Mesodermal cell (in vitro differentiated cells): ENCODE data around the gene IL24.

ENCODE experiments used
- H3K27ac ChIP-seq: 2 replicates; pipeline ENCODE4 v1.7.0; 2013; ENCODE audit warnings: mild to moderate bottlenecking, low read depth, low read length, moderate library complexity; ENCODE audit not compliant: severe bottlenecking
- H3K36me3 ChIP-seq: 2 replicates; pipeline ENCODE4 v1.7.1; 2013; ENCODE audit warnings: mild to moderate bottlenecking, low read length, moderate library complexity; ENCODE audit not compliant: control insufficient read depth, insufficient read depth
- H3K4me1 ChIP-seq: one replicate; pipeline ENCODE4 v1.7.1; 2013; ENCODE audit warnings: mild to moderate bottlenecking, low read length; ENCODE audit not compliant: insufficient read depth, control insufficient read depth, poor library complexity, severe bottlenecking
- H3K4me3 ChIP-seq: 2 replicates; pipeline ENCODE4 v1.7.0; 2013; ENCODE audit warnings: low read length, control low read depth, mild to moderate bottlenecking; ENCODE audit not compliant: insufficient read depth, poor library complexity, severe bottlenecking; ENCODE audit errors: extremely low read depth
- H3K9me3 ChIP-seq: 2 replicates; pipeline ENCODE4 v1.7.1; 2013; ENCODE audit warnings: mild to moderate bottlenecking, low read length, moderate library complexity; ENCODE audit not compliant: control insufficient read depth
- WGBS, 2 experiments: methylation state at CpG; one replicate each; pipeline ENCODE4 v1.1.5; 2013; ENCODE audit warnings: missing lambda C conversion rate in 2 of 2; ENCODE audit not compliant: insufficient coverage in 2 of 2; 5-methylcytosine and 5-hydroxymethylcytosine counted together

Gene IL24

GRCh38 chr1:206941766-206942418 lies 44.6 kb downstream of the IL24 start:
- no peak overlapping the region for H3K27ac ChIP-seq
- H3K4me3 ChIP-seq: no peak overlapping the region
- H3K9me3 ChIP-seq: no peaks in the 10 kb centered on the region
- 90 to 94% methylated on average over 3 to 4 of the region's 6 CpGs for WGBS, 2 experiments
- H3K4me1 ChIP-seq: no peaks in the 10 kb centered on the region
- H3K36me3 ChIP-seq: no peaks in the 10 kb centered on the region

GRCh38 chr1:206944703-206945102 lies 47.5 kb downstream of the IL24 start:
- 100% methylated on average over 1 to 2 of the region's 5 CpGs for WGBS, 2 experiments
- no peak overlapping the region for H3K4me3 ChIP-seq
- no peaks in the 10 kb centered on the region for H3K36me3 ChIP-seq
- H3K27ac ChIP-seq: no peak overlapping the region
- no peaks in the 10 kb centered on the region for H3K9me3 ChIP-seq
- H3K4me1 ChIP-seq: no peaks in the 10 kb centered on the region

GRCh38 chr1:206945779-206946178 lies 48.5 kb downstream of the IL24 start:
- no peaks in the 10 kb centered on the region for H3K9me3 ChIP-seq
- H3K4me3 ChIP-seq: no peak overlapping the region
- WGBS, 2 experiments: 80% methylated on average over 1 of the region's 4 CpGs; no CpG with 5 or more reads in 1 of the 2 experiments
- no peak overlapping the region for H3K27ac ChIP-seq
- H3K36me3 ChIP-seq: no peaks in the 10 kb centered on the region
- H3K4me1 ChIP-seq: no peaks in the 10 kb centered on the region

- WGBS, 2 experiments: 79 to 91% methylated on average over 5 to 6 of the region's 7 CpGs
- no peaks in the 10 kb centered on the region for H3K9me3 ChIP-seq
- no peak within 1 kb of the TSS for H3K27ac ChIP-seq
- H3K36me3 ChIP-seq: no peaks in the 10 kb centered on the region
- no peaks in the 10 kb centered on the region for H3K4me1 ChIP-seq
- H3K4me3 ChIP-seq: no peak within 1 kb of the TSS
These were observed 49.0 kb downstream of the IL24 start, which contains the start of gene PIGR for GRCh38 chr1:206946261-206946660. TSS of gene PIGR (minus strand) at chr1:206946466. CDS start at chr1:206940531, 5,935 bp downstream.

- WGBS, 2 experiments: 100% methylated on average over 1 of the region's 3 CpGs; no CpG with 5 or more reads in 1 of the 2 experiments
- Histone ChIP-seq H3K36me3 (no peaks in the 10 kb centered on the region), H3K4me3 (no peak overlapping the region), H3K27ac (no peak overlapping the region), H3K9me3 (no peaks in the 10 kb centered on the region), H3K4me1 (no peaks in the 10 kb centered on the region)
These were observed 50.0 kb downstream of the IL24 start for GRCh38 chr1:206947255-206947654.

- no peaks in the 10 kb centered on the region for H3K9me3 ChIP-seq
- no peaks in the 10 kb centered on the region for H3K36me3 ChIP-seq
- H3K4me3 ChIP-seq: no peak overlapping the region
- H3K27ac ChIP-seq: no peak overlapping the region
- H3K4me1 ChIP-seq: no peaks in the 10 kb centered on the region
- WGBS, 2 experiments: 90 to 100% methylated on average over 1 to 2 of the region's 4 CpGs
These were observed 52.0 kb downstream of the IL24 start for GRCh38 chr1:206949208-206949607.

GRCh38 chr1:206949641-206950040 lies 52.4 kb downstream of the IL24 start:
- H3K36me3 ChIP-seq: no peaks in the 10 kb centered on the region
- H3K9me3 ChIP-seq: no peaks in the 10 kb centered on the region
- H3K27ac ChIP-seq: no peak overlapping the region
- no peaks in the 10 kb centered on the region for H3K4me1 ChIP-seq
- no peak overlapping the region for H3K4me3 ChIP-seq
- WGBS, 2 experiments: 92 to 98% methylated on average over 4 of the region's 5 CpGs

GRCh38 chr1:206951318-206952100 lies 54.3 kb downstream of the IL24 start:
- H3K4me3 ChIP-seq: no peak overlapping the region
- WGBS, 2 experiments: 89 to 94% methylated on average over 2 to 3 of the region's 4 CpGs
- no peaks in the 10 kb centered on the region for H3K36me3 ChIP-seq
- no peak overlapping the region for H3K27ac ChIP-seq
- no peaks in the 10 kb centered on the region for H3K4me1 ChIP-seq
- H3K9me3 ChIP-seq: no peaks in the 10 kb centered on the region

- Histone ChIP-seq H3K4me3 (no peak overlapping the region), H3K9me3 (no peaks in the 10 kb centered on the region), H3K4me1 (no peaks in the 10 kb centered on the region), H3K36me3 (no peaks in the 10 kb centered on the region), H3K27ac (no peak overlapping the region)
- 77 to 94% methylated on average over 3 of the region's 4 CpGs for WGBS, 2 experiments
These were observed 54.9 kb downstream of the IL24 start for GRCh38 chr1:206952171-206952570.

- no peak overlapping the region for H3K27ac ChIP-seq
- no peak overlapping the region for H3K4me3 ChIP-seq
- H3K9me3 ChIP-seq: no peaks in the 10 kb centered on the region
- H3K36me3 ChIP-seq: no peaks in the 10 kb centered on the region
- WGBS, 2 experiments: 94 to 100% methylated on average over 3 of the region's 3 CpGs
- no peaks in the 10 kb centered on the region for H3K4me1 ChIP-seq
These were observed 55.9 kb downstream of the IL24 start for GRCh38 chr1:206953126-206953525.

GRCh38 chr1:206953626-206954025 lies 56.4 kb downstream of the IL24 start:
- WGBS, 2 experiments: 89 to 100% methylated on average over 2 of the region's 2 CpGs
- Histone ChIP-seq H3K4me1 (no peaks in the 10 kb centered on the region), H3K4me3 (no peak overlapping the region), H3K9me3 (no peaks in the 10 kb centered on the region), H3K27ac (no peak overlapping the region), H3K36me3 (no peaks in the 10 kb centered on the region)
